Keratinocyte (primary cell): ENCODE results near the gene RRP8.

Experiments
- EZH2 ChIP-seq: IDR thresholded peaks from one replicate; pipeline ENCODE4 v1.6.1; 2012; ENCODE audit warnings: inconsistent platforms, mild to moderate bottlenecking, low read length, moderate library complexity
- TF ChIP-seq, protein P1 (sequence below), 3 experiments: IDR thresholded peaks in 1 of 3; conservative IDR thresholded peaks in 1 of 3; optimal IDR thresholded peaks in 1 of 3; 2 replicates in 2 of 3; 3 replicates in 1 of 3; pipeline versions ENCODE3 to v1.5.1; 2011; ENCODE audit warnings: low read length in 3 of 3, mild to moderate bottlenecking in 3 of 3, moderate library complexity in 2 of 3, control low read depth in 1 of 3, inconsistent platforms in 1 of 3; ENCODE audit not compliant: insufficient read depth in 2 of 3; ENCODE audit errors: extremely low read depth in 1 of 3

DNA sequence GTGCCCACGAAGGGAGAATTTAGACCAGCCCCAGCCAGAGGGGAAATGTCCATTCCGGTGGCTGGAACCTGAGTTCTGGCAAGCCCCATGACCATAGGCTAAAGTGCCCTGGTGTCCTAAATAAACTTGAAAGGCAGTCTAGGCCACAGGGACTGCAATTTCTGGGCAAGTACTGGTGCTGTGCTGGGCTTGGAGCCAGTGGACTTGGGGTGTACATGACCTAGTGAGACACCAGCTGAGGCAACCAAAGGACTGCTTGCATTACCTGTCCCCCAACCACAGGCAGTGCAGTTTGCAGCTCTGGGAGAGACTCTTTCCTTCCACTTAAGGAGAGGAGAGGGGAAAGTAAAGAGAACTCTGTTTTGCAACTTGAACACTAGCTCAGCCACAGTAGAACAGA, 23.7 kb downstream of the RRP8 start:
- TF ChIP-seq, protein P1, sequence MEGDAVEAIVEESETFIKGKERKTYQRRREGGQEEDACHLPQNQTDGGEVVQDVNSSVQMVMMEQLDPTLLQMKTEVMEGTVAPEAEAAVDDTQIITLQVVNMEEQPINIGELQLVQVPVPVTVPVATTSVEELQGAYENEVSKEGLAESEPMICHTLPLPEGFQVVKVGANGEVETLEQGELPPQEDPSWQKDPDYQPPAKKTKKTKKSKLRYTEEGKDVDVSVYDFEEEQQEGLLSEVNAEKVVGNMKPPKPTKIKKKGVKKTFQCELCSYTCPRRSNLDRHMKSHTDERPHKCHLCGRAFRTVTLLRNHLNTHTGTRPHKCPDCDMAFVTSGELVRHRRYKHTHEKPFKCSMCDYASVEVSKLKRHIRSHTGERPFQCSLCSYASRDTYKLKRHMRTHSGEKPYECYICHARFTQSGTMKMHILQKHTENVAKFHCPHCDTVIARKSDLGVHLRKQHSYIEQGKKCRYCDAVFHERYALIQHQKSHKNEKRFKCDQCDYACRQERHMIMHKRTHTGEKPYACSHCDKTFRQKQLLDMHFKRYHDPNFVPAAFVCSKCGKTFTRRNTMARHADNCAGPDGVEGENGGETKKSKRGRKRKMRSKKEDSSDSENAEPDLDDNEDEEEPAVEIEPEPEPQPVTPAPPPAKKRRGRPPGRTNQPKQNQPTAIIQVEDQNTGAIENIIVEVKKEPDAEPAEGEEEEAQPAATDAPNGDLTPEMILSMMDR (optimal IDR thresholded peaks at IDR 0.05 in 1 of 3, IDR thresholded peaks at IDR 0.05 in 1 of 3, conservative IDR thresholded peaks at IDR 0.05 in 1 of 3; ENCODE audit: extremely low read depth in 1 of 3, insufficient read depth in 2 of 3, low read length in 3 of 3) = no peak
- no peak for TF ChIP-seq EZH2
